ENCODE results near the gene KCNIP3.

The KCNIP3 gene

GRCh38 chr2:95275151-95275515 lies 22.0 kb upstream of the KCNIP3 start:
- DNase-seq: no peak

DNA sequence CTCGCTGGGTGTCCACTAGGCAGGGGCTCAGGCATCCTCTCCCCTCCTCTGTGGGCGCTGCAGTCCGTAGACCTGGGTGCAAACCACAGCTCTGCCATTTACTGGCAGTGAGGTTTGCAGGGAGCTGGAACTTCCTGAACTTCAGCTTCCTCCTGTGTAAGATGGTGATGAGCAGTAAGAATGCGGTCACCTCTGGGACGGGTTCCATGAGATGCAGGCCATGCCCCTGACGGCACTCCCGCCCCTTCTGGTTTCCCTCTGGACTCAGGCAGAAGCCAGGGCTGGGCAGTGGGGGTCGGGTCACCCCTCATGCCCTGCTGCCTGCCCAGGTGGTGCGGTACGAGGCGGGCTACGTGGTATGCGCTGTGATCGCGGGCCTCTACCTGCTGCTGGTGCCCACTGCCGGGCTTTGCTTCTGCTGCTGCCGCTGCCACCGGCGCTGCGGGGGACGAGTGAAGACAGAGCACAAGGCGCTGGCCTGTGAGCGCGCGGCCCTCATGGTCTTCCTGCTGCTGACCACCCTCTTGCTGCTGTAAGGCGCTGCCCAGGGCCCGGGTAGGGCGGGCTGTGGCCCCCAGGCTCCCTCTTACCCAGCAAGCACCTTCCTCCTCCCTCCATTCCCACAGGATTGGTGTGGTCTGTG lies 21.4 kb upstream of the KCNIP3 start:
- no peak for DNase-seq

DNA sequence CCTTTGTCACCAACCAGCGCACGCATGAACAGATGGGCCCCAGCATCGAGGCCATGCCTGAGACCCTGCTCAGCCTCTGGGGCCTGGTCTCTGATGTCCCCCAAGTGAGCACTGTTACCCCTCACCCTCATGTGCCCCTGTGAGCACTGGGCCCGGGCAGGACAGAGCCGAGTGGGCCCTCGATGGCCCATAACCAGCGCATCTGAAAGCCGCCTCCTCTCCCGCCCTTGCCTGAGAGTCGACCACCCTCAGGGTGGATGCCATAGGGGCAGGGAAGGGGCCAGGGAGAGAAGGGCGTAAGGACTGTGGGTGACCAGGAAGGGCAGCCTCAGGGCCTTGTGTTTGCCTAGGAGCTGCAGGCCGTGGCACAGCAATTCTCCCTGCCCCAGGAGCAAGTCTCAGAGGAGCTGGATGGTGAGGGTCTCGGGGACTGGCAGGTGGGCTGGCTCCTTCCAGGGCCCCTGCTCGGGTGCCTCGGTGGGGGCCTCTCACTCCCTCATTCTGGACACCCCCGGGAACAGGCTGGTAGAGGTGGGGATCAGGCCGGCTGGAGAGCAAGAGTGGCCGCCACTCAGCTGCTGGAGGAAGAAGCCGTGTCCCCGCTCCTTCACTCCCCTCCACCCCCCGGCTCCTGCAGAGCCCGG lies 20.8 kb upstream of the KCNIP3 start:
- no peak for DNase-seq

DNA sequence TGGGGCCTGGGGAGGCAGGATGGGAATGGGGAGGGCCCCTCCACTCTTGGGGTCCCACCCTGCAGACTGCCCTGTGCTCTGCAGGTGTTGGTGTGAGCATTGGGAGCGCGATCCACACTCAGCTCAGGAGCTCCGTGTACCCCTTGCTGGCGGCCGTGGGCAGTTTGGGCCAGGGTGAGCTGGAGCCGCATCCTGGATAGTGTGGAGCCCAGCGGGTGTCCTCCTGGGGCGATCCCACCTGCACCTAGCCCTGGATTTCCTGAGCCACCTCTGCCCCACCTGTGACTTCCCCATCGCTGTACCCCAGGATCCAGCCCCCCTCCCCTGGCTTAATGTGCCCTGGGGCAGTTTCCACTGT lies 20.3 kb upstream of the KCNIP3 start:
- DNase-seq: no peak

GRCh38 chr2:95277246-95277906 lies 19.8 kb upstream of the KCNIP3 start:
- DNase-seq: no peak

GRCh38 chr2:95278051-95278471 lies 19.1 kb upstream of the KCNIP3 start:
- no peak for DNase-seq

- DNase-seq: no peak
Observed at GRCh38 chr2:95278637-95279225, 18.4 kb upstream of the KCNIP3 start.

DNA sequence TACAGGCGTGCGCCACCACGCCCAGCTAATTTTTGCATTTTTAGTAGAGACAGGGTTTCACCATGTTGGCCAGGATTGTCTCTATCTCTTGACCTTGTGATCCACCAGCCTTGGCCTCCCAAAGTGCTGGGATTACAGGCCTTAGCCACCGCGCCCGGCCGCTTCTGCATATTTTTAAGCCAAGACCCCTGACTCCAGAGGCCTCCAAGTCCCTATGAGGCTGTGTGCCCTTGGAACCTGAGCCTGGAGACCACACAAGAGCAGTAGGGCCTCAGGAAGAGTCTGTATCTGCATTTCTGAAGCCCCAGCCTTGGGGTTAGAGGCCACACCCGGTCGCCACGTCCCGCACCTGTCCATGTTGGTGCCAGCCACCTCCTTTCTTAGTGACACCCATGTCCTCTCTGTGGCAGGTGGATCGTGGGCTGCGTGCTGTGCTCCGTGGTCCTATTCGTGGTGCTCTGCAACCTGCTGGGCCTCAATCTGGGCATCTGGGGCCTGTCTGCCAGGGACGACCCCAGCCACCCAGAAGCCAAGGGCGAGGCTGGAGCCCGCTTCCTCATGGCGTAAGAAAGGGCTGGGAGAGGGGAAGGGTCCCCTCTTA lies 17.6 kb upstream of the KCNIP3 start:
- DNase-seq: no peak

DNA sequence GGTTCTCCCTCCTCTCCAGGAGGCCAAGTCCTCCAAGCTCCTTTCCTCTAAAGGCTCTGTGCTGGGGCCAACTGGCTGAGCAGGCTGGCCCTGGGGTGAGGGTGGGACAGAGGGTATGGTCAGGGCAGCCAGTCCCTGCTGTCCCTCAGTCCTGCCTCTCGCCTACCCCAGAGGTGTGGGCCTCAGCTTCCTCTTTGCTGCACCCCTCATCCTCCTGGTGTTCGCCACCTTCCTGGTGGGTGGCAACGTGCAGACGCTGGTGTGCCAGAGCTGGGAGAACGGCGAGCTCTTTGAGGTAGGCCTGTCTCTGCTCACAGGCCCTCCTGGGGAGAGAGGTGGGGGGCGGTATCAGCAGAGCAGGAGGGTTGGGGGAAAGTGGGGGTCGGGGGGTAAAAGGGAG lies 16.1 kb upstream of the KCNIP3 start:
- no peak for DNase-seq

GRCh38 chr2:95281786-95282185 lies 15.4 kb upstream of the KCNIP3 start:
- no peak for DNase-seq

GRCh38 chr2:95282458-95282857 lies 14.7 kb upstream of the KCNIP3 start:
- no peak for DNase-seq

DNA sequence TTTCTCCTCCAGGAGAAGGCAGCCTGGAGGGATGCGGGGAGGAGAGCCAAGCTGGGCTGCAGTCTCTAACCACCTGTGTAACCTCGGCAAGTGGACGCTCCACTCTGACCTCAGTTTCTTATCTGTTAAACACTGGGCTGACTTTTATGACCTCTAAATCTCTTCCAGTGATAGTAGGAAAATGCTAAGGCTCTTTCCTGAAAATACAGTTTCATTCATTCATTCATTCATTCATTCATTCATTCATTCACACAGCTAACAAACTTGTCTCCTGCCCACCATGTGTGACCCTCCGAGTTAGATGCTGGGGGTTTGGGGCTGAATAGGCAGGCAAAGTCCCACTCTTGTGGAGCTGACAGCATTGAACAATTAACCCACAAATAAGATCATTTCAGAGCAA lies 13.6 kb upstream of the KCNIP3 start:
- DNase-seq: no peak

GRCh38 chr2:95284886-95285541 lies 12.1 kb upstream of the KCNIP3 start:
- DNase-seq: no peak

GRCh38 chr2:95285542-95285932 lies 11.6 kb upstream of the KCNIP3 start:
- no peak for DNase-seq

DNA sequence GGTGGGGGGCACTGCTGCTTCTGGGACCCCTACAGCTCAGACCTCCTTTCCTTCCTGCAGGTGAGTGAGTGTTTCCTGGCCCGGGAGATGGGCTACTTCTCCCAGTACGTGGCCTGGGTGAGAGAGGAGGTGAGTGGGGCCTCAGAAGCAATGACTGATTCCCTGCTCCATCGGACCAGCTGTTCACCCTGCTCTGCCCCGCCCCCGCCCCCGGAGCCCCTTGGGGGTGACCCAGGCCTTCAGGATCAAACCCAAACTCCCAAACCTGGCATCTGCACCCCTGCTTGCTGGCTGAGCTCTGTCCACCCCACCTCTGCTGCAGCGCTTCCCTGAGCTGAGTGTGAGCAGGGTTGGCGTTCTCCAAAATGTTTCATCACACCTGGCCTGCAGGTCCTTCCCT lies 9.8 kb upstream of the KCNIP3 start:
- no peak for DNase-seq

DNA sequence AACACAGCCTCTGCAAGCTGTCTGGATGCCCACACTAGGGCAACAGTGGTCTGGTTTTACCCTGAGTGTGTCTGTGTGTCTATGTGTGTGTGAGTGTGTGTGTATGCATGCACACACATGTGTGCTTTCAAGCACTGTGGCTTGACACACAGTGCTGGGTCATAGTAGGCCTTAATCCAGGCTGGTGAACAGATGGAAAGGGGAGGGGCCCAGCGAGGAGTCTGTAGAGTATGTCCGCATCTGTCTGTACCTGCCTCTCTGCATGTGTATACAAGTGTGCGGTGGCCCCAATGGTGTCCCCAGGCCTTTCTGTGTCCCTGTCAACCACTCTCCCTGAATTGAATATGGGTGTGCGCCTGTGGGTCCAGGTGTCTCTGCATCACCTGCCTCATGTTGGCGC lies 9.3 kb upstream of the KCNIP3 start:
- DNase-seq: no peak

DNA sequence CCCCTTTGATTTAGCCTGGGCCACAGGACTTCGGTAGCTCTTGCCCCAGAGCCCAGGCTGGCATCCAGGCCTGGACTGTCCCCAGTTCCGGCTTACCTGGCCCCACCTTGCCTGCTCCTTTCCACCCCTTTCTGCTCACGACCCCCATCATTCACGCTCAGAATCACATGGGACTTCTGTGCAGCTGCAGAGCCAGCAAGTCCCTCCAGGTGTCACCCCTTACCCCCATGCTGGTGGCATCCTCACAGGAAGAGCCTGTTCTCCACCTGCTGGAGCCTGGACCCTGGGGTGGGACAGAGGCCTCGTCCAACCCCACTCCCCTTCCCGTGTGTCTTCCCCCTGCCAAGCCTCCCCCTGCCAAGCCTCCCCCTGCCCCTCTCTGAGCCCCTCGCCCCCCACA lies 7.9 kb upstream of the KCNIP3 start:
- no peak for DNase-seq

- DNase-seq: no peak
Observed at GRCh38 chr2:95291222-95291621, 5.9 kb upstream of the KCNIP3 start.

DNA sequence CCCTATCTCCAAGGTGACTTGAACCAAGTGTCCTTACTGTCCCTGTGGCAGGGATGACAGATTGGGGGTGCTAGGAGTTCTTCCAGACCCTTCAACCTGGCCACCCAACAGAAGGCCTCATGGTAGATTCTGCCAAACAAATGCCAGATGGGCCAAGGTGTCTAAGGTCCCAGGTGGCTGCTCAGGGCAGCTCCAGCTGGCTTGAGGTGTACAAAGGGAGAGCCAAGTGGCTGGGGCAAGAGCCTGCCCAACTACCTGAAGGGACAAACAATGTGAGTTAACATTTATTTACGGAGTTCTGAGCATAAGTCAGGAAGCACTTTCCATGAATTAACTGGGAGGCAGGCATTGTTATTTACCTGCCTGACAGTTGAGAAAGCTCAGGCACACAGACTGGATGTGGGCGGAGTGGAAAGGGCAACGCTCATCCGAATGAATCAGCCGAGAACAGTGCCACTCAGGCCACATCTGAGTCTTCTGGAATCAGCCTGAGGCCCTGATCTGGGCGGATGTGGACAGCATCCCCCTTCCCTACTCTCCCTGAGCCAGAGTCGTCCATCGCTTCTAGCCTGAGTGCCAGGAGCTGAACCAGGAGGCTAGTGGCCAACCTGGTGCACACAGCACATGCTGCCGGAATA lies 4.4 kb upstream of the KCNIP3 start:
- DNase-seq: peak; percentile 78

- no peak for DNase-seq
Observed at GRCh38 chr2:95294579-95295250, 2.4 kb upstream of the KCNIP3 start.

GRCh38 chr2:95295376-95295775 lies 1.8 kb upstream of the KCNIP3 start:
- DNase-seq: no peak

DNA sequence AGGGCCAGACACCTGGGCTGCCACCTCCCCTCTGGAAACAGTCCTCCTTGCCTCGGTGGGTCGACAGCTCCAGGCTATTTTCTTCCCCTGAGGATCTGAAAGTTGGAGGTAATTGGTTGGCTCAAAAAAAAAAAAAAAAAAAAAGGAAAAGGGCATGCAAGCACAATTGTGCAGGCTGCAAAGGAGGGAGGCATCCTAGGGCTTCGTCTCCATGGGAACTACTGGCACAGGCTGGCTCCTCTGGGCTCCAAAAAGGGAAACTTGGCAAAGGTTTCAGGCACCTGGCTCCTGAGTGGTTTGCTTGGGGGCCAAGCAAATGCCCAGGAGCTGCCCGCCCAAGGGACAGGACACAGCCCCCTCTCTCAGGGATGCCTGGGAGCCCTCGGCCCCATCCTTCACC lies 1.1 kb upstream of the KCNIP3 start:
- no peak for DNase-seq
